Measurements from ENCODE around the gene PSPC1.

GRCh38 chr13:19772306-19772705, 10.4 kb downstream of the PSPC1 start:
- no peak for TF ChIP-seq CTCF (IDR thresholded peaks at IDR 0.05)
- TF ChIP-seq POLR2A (IDR thresholded peaks at IDR 0.05), result no peak
- TF ChIP-seq POLR2AphosphoS5 (IDR thresholded peaks at IDR 0.05), result no peak
